PC-9 (cell line): ENCODE data around the gene KDM4C. TPM values are rescaled to one million over a fixed set of nuclear protein-coding genes. Genes with fewer than 3 reads are reported as not detected.

Experiments used
- BruUV-seq: library from RNA; stranded (reverse); fragments of 400-500 nt; replicated peaks from 2 replicates; lab custom pipeline; 2021; lab: Mats Ljungman, UMichigan
- CTCF ChIA-PET: fragments of 300-600 bp; sonication (Branson Sonifier 250); formaldehyde crosslinking; loops from one replicate; lab custom pipeline; 2022; ENCODE audit warnings: antibody characterized with exemption; lab: Charles Lee
- POLR2A ChIA-PET: fragments of 300-600 bp; sonication (Branson Sonifier 250); formaldehyde crosslinking; loops from one replicate; lab custom pipeline; 2022; ENCODE audit warnings: antibody characterized with exemption; ENCODE audit not compliant: unreplicated experiment; lab: Charles Lee
- DNase-seq, 2 experiments: peaks; one replicate each; pipeline versions ENCODE4 v3.0.0 to v3.0.0-alpha.2; 2015 to 2022; ENCODE audit warnings: mixed read lengths in 1 of 2
- H2AFZ ChIP-seq: fragments of 200-600 bp; sonication (generic); 2 replicates; pipeline ENCODE4 v1.8.1; 2017; ENCODE audit warnings: antibody characterized with exemption
- H3F3A ChIP-seq: fragments of 200-600 bp; sonication (generic); 2 replicates; pipeline ENCODE4 v1.8.1; 2017; ENCODE audit warnings: antibody characterized with exemption, mild to moderate bottlenecking, low read depth; ENCODE audit not compliant: insufficient read depth
- H3K27ac ChIP-seq: fragments of 200-600 bp; sonication (generic); 2 replicates; pipeline ENCODE4 v1.6.1; 2016; ENCODE audit warnings: mixed run types
- H3K27me3 ChIP-seq: fragments of 200-600 bp; sonication (generic); 2 replicates; pipeline ENCODE4 v1.6.1; 2016; ENCODE audit warnings: low read depth, mixed run types; ENCODE audit not compliant: insufficient read depth
- H3K36me3 ChIP-seq: fragments of 200-600 bp; sonication (generic); 2 replicates; pipeline ENCODE4 v1.6.1; 2016; ENCODE audit warnings: low read depth, mixed run types
- H3K4me1 ChIP-seq: fragments of 200-600 bp; sonication (generic); replicated peaks from 2 replicates; pipeline ENCODE4 v1.6.1; 2016; ENCODE audit warnings: mixed run types; ENCODE audit not compliant: insufficient read depth
- H3K4me2 ChIP-seq: fragments of 200-600 bp; sonication (generic); 2 replicates; pipeline ENCODE4 v1.6.1; 2017; ENCODE audit warnings: mixed run types
- H3K4me3 ChIP-seq: fragments of 200-600 bp; sonication (generic); 2 replicates; pipeline ENCODE4 v1.6.1; 2016; ENCODE audit warnings: mixed run types
- H3K79me2 ChIP-seq: fragments of 200-600 bp; sonication (generic); 2 replicates; pipeline ENCODE4 v1.6.1; 2017; ENCODE audit warnings: low read depth, mixed run types
- H3K9me2 ChIP-seq: fragments of 200-600 bp; sonication (generic); 2 replicates; pipeline ENCODE4 v1.8.1; 2017; ENCODE audit warnings: mild to moderate bottlenecking; ENCODE audit not compliant: insufficient read depth
- H3K9me3 ChIP-seq: fragments of 200-600 bp; sonication (generic); 2 replicates; pipeline ENCODE4 v1.8.1; 2016; ENCODE audit warnings: low read depth; ENCODE audit not compliant: insufficient read depth
- H4K20me1 ChIP-seq: fragments of 200-600 bp; sonication (generic); 2 replicates; pipeline ENCODE4 v1.8.1; 2017; ENCODE audit not compliant: insufficient read depth
- EZH2 ChIP-seq: fragments of 200-600 bp; sonication (generic); IDR thresholded peaks from 2 replicates; pipeline ENCODE4 v1.8.0; 2017; ENCODE audit warnings: antibody characterized with exemption, low read depth
- intact Hi-C: fragments of 100-400 bp; cut with micrococcal nuclease; formaldehyde crosslinking; loops from one replicate; pipeline ENCODE4 v1.10.0; 2022; ENCODE audit not compliant: unreplicated experiment
- total RNA-seq: library from RNA; stranded (reverse); gene quantifications from 2 replicates; pipeline ENCODE4 v1.2.3, GENCODE V29; 2021
- TF ChIP-seq, protein P1 (sequence below): fragments of 200-600 bp; sonication (generic); conservative IDR thresholded peaks from 2 replicates; pipeline ENCODE4 v1.6.1; 2017; ENCODE audit warnings: mixed run types, antibody characterized with exemption, mild to moderate bottlenecking, moderate library complexity

Gene KDM4C
- total RNA-seq, 1 experiment from 2014 or later, result 12.9 TPM

GRCh38 chr9:6761306-6761705 lies 3.5 kb downstream of the KDM4C start:
- intact Hi-C loops, result no loop called here
- no peak overlapping the region for H2AFZ ChIP-seq
- DNase-seq, result no peak
- POLR2A ChIA-PET, result no interaction called here
- no peaks in the 10 kb centered on the region for H3K36me3 ChIP-seq
- H3K9me3 ChIP-seq, result no peaks in the 10 kb centered on the region
- peaks cover 4% of the 10 kb centered on the region for H3K4me1 ChIP-seq
- H3K4me2 ChIP-seq, result no peak overlapping the region
- H3K27me3 ChIP-seq, result no peaks in the 10 kb centered on the region
- no peak overlapping the region for H3K27ac ChIP-seq
- H3K4me3 ChIP-seq, result no peak overlapping the region
- H3F3A ChIP-seq, result peaks cover 8% of the 10 kb centered on the region
- no TSS peak for BruUV-seq
- CTCF ChIA-PET, result no interaction called here
- H3K9me2 ChIP-seq, result no peaks in the 10 kb centered on the region
- peaks cover 65% of the 10 kb centered on the region for H3K79me2 ChIP-seq
- H4K20me1 ChIP-seq, result 0 out of 2 replicates have a peak, but pooled peaks cover 5% of the 10 kb centered on the region
- TF ChIP-seq EZH2, result no peak
- TF ChIP-seq, protein P1, sequence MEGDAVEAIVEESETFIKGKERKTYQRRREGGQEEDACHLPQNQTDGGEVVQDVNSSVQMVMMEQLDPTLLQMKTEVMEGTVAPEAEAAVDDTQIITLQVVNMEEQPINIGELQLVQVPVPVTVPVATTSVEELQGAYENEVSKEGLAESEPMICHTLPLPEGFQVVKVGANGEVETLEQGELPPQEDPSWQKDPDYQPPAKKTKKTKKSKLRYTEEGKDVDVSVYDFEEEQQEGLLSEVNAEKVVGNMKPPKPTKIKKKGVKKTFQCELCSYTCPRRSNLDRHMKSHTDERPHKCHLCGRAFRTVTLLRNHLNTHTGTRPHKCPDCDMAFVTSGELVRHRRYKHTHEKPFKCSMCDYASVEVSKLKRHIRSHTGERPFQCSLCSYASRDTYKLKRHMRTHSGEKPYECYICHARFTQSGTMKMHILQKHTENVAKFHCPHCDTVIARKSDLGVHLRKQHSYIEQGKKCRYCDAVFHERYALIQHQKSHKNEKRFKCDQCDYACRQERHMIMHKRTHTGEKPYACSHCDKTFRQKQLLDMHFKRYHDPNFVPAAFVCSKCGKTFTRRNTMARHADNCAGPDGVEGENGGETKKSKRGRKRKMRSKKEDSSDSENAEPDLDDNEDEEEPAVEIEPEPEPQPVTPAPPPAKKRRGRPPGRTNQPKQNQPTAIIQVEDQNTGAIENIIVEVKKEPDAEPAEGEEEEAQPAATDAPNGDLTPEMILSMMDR, result no peak

GRCh38 chr9:6763244-6763643 lies 5.5 kb downstream of the KDM4C start:
- TF ChIP-seq, protein P1, result no peak

DNA sequence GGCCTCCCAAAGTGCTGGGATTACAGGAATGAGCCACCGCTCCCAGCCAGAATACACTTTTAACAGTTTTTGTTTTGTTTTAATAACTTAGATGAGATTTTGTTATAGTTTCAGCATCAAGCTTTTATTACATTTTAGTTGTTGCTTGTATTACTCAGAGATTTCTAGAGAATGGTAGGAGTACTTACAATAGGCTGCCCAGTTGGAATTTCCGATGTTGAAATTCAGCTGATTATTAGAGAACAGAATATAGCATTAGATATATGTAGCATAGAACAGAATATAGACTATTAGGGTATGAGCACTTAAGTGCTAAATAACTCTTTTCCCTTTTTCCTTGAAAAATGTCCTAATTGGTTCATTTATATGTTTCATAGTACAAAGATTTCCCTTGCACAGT lies 6.2 kb downstream of the KDM4C start:
- Histone ChIP-seq H4K20me1 (0 out of 2 replicates have a peak, but pooled peaks cover 5% of the 10 kb centered on the region), H3K27ac (no peak overlapping the region), H3K9me2 (no peaks in the 10 kb centered on the region), H3K4me2 (no peak overlapping the region), H3K4me3 (no peak overlapping the region), H3K4me1 (peaks cover 4% of the 10 kb centered on the region), H3K27me3 (no peaks in the 10 kb centered on the region), H2AFZ (no peak overlapping the region), H3K36me3 (no peaks in the 10 kb centered on the region), H3F3A (peaks cover 7% of the 10 kb centered on the region), H3K9me3 (no peaks in the 10 kb centered on the region), H3K79me2 (peaks cover 79% of the 10 kb centered on the region)
- no peak for DNase-seq
- no peak for TF ChIP-seq EZH2
- TF ChIP-seq, protein P1, result no peak
- intact Hi-C loops, result no loop called here
- POLR2A ChIA-PET, result no interaction called here
- CTCF ChIA-PET, result no interaction called here
- no TSS peak for BruUV-seq

More at GRCh38 chr9:6763244-6763643, 5.5 kb downstream of the KDM4C start:
- POLR2A ChIA-PET, result no interaction called here
- H3K36me3 ChIP-seq, result no peaks in the 10 kb centered on the region
- H3K27me3 ChIP-seq, result no peaks in the 10 kb centered on the region
- no peak for DNase-seq
- BruUV-seq, result no TSS peak
- 0 out of 2 replicates have a peak, but pooled peaks cover 5% of the 10 kb centered on the region for H4K20me1 ChIP-seq
- no peak overlapping the region for H2AFZ ChIP-seq
- H3K9me3 ChIP-seq, result no peaks in the 10 kb centered on the region
- H3F3A ChIP-seq, result peaks cover 8% of the 10 kb centered on the region
- H3K4me3 ChIP-seq, result no peak overlapping the region
- H3K27ac ChIP-seq, result no peak overlapping the region
- H3K4me2 ChIP-seq, result no peak overlapping the region
- CTCF ChIA-PET, result no interaction called here
- peaks cover 77% of the 10 kb centered on the region for H3K79me2 ChIP-seq
- no peaks in the 10 kb centered on the region for H3K9me2 ChIP-seq
- peaks cover 4% of the 10 kb centered on the region for H3K4me1 ChIP-seq
- intact Hi-C loops, result no loop called here
